GM18502 (cell line): ENCODE measurements around the gene C1QTNF4.

Experiments used
- ATAC-seq: cut with Tn5 transposase; IDR thresholded peaks from one replicate; pipeline ENCODE4 v1.9.1; 2021; ENCODE audit warnings: mild to moderate bottlenecking; ENCODE audit not compliant: unreplicated experiment, poor library complexity

Gene C1QTNF4

DNA sequence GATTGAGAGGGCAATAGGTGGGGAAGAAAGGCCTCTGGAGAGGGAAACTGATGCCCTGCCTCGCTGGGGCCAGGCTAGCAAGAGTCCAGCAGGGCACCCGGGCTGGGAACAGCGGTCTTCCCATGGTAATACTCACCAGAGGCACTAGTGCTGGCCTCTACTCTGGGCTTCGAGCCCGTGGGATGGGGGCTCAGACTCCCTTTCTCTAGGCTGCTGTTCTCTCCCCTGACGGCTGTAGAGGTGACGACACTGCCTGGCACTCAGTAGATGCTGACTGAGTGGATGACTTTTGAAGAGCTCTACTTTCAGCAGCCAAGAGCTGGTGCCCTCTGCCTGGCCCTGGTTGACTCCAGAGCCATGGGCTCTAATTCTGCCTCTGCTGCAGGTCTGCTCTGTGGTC, 818 bp upstream of the C1QTNF4 start:
- no peak for ATAC-seq

- ATAC-seq = no peak
These were observed 698 bp downstream of the C1QTNF4 start for GRCh38 chr11:47593492-47593933.

DNA sequence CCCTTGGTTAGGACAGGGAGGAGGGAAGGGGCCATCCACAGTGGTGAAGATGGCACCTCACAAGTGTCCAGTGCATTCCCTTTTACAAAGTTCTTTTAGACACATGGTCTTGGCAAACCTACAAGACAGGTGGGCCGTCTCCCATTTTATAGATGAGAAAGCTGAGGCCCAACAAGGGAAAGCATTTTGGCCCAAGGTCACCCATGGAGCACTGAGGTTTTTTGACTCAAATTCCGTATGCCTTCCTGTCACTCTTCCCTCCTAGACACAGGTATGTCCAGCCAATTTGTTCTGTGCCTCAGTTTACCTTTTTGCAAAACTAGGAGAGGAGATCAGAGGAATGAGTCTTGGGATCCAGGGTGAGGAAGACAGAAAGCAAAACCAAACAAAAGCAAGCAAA, 1.2 kb downstream of the C1QTNF4 start:
- ATAC-seq = no peak

DNA sequence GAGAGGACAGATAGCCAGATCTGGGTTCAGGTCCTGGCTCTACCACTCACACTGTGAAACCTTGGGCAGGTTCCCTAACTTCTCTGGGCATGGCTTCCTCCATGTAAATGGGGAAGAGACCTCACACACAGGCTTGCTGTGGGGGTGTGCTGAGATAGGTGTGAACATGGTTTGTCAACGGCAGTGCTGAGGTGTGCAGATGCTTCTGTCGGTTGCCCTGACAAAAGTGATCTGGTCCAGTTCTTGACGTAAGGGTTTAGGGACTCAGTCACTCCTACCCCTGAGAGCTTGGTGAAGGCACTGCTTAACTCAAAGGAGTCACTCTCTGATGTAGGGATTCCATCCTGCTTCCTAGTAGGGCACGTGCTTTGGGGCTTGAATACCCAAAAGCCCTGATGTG, 2.0 kb downstream of the C1QTNF4 start:
- ATAC-seq = no peak

GRCh38 chr11:47591764-47592163, 2.4 kb downstream of the C1QTNF4 start:
- ATAC-seq = no peak

DNA sequence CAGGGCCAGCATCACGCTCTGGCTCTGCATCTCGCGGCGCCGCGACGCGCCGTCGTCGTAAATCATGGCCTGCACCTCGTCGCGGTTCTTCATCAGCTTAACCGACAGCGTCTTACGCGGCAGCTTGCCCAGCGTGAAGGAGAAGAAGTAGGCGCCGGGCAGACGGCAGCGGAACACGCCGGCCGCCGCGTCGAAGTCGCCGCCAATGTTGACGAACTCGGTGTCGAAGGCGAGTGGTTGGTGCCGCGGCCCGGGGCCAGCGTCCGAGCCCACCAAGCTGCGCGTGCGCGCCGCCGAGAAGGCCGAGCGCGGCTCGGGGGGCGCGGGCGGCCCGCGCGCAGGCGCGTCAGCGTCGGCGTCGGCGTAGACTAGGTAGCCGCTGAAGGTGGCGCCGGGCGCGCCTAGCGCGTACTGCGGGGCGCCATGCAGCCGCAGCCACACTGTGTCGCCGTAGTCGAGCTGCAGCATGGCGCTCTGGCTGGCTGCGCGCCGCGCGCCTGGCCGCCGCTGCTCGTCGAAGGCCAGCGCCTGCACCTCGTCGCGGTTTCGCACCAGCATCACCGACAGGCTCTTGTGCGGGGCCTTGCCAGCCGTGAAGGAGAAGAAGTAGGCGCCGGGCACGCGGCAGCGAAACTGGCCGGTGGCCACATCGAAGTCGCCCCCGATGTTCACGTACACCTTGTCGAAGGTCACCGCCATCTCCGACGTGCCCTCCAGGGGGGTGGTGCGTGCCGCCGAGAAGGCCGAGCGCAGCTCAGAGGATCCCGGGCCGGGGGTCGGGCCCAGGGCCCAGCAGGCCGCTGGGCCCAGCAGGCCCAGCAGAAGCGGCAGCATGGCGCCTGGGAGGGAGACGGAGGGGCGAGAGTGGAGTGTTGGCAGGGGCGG, 4.0 kb downstream of the C1QTNF4 start:
- no peak for ATAC-seq

DNA sequence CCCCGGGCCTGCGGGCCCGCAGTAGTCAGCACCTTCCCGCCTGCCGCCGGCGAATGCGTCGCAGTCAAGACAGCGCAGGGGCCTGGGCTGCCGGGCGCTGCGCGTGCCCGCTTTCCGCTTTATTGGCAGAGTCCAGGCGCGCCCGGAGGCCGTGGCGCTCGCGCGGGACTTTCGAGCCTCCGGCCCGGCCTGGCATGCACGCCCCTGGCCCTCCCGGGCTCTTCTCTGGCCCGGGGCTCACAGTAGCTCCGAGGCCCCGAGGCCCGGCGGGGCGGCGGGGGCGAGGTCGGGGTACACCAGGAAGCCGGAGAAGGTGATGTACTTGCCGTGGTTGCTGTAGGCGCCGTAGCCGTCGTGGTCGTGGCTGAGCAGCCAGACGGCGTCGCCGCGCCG, 4.6 kb downstream of the C1QTNF4 start:
- ATAC-seq = no peak

DNA sequence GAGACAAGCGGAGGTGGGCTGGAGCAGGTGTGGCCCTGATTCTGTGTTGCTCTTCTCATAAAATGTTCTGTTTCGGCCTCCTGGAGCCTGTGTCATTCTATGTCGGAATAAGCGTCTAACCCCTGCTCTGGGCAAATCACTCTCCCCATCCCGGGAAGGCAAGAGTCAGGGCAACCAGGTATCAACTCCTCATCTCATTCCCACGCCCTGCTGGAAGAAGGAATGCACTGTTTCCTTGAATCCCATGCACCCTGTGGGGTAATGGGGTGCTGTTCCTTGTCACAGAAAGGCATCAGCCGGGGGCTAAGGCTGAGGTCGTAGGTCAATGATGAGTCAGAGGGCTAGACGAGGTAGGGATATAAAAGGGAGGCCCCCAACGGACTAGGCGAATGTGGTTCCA, 5.1 kb downstream of the C1QTNF4 start:
- no peak for ATAC-seq

DNA sequence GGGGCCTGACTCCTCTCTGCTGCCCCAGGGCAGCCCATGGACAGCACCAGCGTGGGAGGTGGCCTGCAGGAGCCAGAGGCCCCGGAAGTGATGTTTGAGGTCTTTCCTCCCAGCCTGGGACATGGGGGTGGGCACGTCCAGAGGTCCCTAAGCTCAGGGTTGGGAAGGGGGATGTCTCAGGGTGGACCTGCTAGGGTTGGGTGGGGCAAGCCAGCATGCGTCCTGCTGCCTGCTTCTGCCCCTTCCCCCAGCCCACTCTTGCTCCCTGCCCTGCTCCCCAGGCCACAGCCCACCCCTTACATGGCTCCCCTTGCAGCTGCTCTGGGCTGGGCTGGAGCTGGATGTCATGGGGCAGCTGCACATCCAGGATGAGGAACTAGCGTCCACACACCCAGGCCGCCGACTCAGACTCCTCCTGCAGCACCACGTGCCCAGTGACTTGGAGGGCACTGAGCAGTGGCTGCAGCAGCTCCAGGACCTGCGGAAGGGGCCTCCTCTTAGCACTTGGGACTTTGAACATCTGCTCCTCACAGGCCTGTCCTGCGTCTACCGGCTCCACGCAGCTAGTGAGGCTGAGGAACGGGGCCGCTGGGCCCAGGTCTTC, 6.4 kb downstream of the C1QTNF4 start:
- ATAC-seq = no peak

GRCh38 chr11:47587039-47587716, 7.0 kb downstream of the C1QTNF4 start:
- ATAC-seq = no peak

DNA sequence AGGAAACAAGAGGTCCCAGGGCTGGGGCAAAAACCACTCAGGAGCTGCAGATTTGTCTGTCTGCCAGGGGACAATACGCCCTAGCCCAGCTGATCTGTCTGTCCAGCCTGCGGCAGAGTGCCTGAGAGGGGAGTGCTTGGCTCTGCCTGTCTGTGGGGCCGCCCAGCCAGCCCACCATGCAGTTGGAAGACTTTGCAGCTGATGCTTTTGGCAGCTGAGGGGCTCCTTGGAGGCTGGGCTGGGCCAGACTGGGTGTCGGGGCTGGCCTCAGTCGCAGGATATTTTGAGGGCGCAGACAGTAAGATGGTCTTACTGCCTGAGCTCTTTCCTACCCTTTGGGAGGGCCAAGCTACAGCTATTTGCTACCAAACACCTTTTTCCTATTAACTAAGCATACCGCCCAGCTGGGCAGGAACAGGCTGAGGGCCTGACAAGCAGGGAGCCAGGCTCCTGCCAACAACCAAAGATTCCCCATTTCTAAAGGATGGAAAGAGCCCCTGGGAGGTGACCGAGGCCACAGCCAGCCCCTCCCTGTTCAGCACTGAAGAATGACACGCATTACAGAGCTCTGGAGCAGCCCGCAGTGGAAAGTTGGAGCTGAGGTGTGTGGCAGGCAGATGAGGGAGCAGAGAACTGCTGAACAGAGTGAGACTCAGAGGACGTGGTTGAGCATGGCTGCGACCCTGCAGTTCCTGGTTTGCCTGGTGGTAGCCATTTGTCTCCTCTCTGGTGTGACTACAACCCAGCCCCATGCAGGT, 7.9 kb downstream of the C1QTNF4 start, which contains the start of gene FAM180B:
Gene FAM180B, plus strand, starts transcription at position 581 of the 758 bp plus-strand sequence. Its CDS starts 91 bp downstream, at position 672.
- ATAC-seq = no peak

DNA sequence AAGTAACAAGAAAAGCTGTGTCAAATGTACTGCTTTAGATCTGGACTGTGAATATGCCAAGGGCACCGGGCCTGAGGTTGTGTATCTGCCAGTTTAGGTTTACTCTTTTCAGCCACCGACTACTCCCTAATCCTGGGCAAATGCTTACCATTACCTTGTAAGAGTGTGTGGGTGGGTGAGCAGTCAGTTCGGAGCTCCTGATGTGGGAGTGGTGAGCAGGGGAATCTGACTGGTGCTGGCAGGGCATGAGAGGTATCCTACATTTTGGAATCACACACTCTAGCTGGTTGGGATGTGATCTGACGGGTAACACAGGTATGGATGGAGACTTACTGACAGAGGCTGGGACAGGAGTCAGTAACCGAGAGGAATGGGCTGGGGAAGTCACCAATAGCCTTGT, 10.4 kb downstream of the C1QTNF4 start:
- ATAC-seq = no peak

DNA sequence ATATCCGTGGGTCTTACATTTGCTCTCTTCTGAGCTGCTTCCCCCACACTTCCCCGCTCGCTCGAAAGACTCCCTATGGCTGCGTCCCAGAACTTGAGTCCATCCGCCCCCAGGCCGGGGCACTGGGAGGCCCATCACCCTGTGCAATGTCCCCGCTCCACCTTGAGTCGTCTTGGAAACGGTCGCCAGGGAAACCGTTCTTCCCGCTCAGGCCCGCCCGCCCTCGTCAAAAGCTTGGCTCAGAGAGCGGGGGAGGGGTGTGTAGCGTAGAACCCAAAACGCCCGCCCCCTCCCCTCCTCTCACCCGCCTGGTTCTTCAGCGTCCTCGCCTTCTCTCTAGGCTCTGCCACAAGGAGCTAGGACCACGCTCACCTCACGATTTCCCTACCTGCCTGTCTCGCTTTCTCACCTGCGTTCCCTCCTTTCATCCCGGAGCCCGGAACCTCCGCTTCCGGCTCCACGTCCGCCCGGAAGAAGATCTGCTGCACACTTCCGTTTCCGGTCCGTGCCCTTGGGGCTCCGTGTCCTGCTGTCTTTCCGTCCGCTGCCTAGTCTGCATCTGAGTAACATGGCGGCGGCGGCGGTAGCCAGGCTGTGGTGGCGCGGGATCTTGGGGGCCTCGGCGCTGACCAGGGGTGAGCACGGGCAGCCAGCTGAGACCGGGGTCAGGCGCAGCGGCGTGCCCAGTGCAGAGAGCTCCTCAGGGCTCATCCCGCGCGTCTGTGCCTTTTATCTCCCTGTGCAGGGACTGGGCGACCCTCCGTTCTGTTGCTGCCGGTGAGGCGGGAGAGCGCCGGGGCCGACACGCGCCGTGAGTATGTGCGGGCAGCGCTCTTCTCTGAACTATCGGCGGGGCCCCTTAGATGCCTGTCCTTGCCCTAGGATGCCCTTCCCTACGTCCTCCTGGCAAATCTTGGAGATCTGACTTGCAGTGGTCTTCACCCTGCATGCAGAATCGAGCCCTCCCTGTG, 15.4 kb downstream of the C1QTNF4 start, which contains the start of the genes KBTBD4 and NDUFS3:
Gene KBTBD4, minus strand, starts transcription at position 447 of the 971 bp plus-strand sequence. Its CDS starts 19 bp downstream, at position 428.
Gene NDUFS3, plus strand, starts transcription at position 551 of the 971 bp plus-strand sequence. Its CDS starts 18 bp downstream, at position 569.
- ATAC-seq = peak; percentile 95

- no peak for ATAC-seq
These were observed 16.7 kb downstream of the C1QTNF4 start for GRCh38 chr11:47577460-47578041.

DNA sequence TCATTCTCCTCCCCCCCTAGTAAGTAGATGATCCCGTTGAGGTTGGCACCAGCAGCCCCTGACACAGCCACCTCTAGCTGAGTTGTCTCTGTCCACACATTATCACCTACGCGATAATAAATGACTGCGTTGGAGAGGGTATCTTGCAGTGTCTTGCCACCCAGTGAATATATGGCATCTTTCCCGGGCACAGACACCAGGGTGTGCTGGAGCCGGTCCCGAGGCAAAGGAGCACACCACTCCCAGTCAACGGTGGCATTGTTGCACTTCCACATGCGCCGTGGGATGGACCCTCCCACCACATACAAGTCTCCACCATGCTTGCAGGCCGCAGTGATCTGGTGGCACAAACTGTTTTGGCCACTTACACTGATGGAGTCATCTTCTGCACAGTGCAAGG, 20.9 kb downstream of the C1QTNF4 start:
- no peak for ATAC-seq

DNA sequence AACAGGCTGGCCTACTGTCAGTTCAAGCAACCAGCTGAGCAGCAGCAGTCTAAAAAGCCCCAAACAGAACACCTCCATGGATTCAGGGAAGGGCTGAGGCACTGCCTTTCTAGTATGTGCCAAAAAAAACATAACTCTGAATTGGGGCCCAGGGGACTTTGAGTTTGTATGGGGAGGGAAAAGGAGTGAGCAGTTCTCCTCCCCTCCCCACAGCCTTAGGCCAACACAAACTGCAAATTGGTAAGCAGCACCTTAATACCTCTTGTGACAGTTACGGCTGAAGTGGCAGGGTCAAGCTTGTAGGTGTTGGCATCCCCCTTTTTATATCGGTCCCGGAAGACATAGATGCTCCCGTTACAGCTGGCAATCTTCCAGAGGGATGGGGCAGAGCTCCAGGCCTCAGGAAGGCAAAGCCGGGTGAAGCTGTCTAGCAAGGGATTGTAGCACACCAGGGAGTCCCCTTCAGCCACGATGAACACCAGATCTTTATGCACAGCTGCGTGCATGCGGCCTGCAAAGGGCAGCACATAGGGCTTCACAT, 21.4 kb downstream of the C1QTNF4 start:
- no peak for ATAC-seq

- ATAC-seq = no peak
These were observed 22.3 kb downstream of the C1QTNF4 start for GRCh38 chr11:47571895-47572294.

GRCh38 chr11:47571357-47571729, 22.9 kb downstream of the C1QTNF4 start:
- ATAC-seq = no peak
